GM21717 (cell line): Measurements from ENCODE around the gene ZSWIM4.

Source experiments
- ATAC-seq: cut with Tn5 transposase; IDR thresholded peaks from one replicate; pipeline ENCODE4 v1.9.1; 2021; ENCODE audit warnings: mild to moderate bottlenecking, moderate library complexity; ENCODE audit not compliant: unreplicated experiment

The ZSWIM4 gene

DNA sequence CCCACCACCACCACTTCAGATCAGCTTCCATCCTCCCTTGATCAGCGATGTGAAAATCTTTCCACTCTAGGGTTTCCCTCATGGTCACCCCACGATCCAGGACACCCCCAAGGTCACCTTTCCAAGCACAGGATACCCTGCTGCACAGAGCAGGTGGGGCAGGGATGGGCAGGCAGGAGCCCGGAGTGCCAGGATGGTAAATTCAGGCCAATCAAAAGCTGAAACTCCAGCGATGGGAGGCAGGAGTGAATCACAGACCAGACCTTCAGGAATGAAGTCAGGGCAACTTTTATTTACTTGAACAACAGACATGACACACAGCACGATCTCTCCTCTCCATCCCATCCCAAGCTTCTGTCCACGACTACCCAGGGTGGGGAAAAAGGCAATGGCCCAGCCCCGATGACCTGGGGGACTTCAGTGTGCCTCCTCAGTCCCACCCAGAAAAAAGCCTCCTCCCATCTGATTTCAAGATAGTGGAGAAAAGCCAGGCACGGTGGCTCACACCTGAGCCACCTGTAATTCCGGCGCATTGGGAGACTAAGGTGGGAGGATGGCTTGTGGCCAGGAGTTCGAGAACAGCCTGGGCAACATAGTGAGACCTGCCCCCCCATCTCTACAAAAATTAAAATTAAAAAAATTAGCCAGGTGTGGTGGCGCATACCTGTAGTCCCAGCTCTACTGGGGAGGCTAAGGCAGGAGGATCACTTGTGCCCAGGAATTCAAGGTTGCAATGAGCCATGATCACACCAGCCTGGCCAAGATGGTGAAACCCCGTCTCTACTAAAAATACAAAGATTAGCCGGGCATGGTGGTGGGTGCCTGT lies 39.2 kb downstream of the ZSWIM4 start:
- no peak for ATAC-seq

DNA sequence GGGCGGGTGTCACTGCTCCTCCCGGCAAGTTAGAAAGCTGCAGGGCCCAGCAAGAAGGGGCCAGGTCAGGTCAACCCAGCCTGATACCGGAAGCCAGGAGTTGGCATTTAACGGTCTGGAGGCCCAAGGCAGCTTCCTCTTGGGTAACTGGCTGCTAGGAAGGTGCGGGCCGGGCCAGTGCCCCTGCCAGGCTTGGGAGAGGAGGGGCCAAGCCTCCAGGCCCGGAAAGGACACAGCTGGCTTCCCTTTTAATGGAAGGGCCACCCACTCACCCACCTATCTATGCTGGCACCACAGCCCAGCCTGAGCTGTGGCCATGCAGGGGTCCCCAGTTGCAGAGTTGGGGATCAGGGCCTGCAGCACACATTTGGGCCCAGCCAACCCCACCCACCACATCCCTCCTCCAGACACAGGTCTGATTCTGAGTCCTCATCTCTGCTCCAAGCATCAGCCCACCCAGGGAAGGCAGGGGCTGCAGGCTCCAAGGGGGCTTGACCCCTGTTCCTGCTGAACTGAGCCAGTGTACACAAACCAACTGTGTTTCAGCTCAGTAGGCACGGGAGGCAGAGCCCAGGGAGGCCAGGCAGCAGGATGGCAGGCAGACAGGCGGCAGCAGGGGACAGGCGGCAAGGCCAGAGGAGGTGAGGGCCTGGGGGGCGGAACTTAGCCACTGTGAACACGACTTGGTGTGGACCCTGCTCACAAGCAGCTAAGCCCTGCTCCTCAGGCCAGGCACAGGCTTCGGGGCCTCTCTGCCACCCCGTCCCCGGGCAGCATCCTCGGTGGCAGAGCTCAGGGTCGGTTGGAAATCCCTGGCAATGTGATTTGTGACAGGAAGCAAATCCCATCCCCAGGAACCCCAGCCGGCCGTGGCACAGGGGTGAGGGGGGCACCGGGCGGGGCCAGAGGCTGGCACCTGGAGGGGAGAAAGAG lies 40.8 kb downstream of the ZSWIM4 start:
- no peak for ATAC-seq

- no peak for ATAC-seq
These were observed 43.3 kb downstream of the ZSWIM4 start for GRCh38 chr19:13838435-13839129.

DNA sequence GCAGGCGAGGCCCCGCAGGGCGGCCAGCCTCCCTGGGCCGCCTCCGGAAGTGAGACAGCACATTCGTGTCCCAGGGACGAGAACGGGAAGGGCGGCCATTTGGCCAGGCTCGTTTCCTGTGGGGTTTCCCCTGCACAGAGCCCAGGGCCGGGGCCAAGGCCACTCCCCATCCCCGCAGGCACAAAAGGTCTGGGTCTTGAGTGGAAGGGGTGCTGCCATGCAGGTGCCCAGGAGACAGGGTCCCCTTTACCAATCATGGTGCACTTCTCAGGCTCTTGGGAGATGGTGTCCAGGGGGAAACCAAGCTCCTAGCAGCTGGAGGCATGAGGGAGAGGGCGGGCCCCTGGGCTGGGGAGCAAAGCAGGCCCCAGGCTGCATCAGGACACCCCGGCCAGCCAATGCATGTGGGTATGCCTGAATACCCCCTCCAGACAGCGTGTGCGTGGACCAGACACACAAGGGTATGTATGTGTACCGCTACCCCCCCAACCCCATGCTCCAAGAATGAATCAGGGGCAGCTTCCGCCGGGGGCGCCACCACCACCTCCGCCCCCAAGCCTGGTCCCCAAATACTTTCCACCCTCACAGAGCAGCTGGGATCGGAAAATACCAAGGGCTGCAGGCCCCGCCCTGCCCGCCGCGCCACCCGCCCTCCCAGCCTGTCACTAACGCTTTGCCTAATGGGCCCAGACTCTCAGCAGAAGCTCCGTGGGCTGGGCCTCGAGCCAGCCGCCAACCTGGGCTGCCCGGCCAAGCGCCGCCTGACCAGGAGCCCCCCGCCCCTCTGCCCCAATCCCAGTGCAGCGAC lies 44.1 kb downstream of the ZSWIM4 start:
- ATAC-seq, result peak; percentile 27

GRCh38 chr19:13839938-13840304 lies 44.7 kb downstream of the ZSWIM4 start:
- ATAC-seq, result no peak

- ATAC-seq, result no peak
These were observed 45.3 kb downstream of the ZSWIM4 start for GRCh38 chr19:13840305-13841085.

- ATAC-seq, result no peak
These were observed 46.1 kb downstream of the ZSWIM4 start for GRCh38 chr19:13841086-13841961.

DNA sequence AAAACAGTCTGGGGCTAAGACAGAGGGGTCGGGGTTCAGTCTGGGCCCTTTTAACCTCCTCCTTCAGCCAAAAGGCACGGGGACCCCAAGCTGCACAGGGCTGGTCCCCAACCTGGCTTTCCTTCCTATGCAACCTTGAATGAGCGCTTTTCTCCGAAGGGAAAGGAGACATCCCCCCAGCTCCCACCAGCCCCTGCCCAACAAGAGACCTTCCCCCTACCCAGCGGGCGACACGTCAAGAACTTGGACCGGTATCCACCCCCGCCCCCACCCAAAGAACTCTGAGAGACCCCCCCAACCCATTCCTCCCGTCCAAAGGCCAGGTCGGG lies 46.7 kb downstream of the ZSWIM4 start:
- no peak for ATAC-seq

DNA sequence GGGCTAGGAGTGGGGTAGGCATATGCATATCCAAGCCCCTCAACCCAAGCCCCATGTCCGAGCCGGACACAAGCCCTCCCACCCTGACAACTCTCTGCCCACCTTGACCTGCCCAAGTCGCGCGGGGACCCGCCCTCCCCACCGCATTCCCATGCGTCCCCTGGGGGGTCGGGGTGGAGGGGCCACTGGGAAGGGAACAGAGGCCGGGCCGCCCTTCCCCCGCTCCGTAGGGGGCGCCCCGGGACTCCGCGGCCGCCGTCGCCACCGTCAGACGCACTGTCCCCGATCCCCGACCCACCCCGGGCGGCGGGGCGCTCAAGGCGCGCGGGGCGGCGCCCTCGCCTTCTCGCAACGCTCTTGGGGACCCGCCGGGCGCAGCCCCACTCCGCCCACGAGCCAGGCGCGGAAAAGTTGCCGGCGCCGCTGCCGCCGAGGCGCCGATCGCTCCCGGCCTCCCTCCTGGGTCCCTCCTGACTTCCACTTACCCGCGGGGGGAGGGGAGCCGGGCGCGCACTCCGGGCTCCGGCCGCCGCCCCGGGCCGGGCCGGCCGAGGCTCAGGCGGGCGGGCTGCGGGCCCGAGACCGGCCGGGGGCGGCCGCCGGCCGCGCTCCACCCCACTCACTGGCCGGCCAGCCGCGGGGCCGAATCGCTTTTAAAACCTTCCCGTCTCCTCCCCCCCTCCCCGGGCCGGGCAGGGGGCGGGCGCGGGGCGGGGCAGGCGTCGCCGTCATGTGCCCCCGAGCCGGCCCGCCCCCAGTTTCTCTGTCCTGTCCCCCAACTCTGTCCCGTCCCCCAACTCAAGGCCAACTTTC lies 47.3 kb downstream of the ZSWIM4 start:
- ATAC-seq, result no peak

DNA sequence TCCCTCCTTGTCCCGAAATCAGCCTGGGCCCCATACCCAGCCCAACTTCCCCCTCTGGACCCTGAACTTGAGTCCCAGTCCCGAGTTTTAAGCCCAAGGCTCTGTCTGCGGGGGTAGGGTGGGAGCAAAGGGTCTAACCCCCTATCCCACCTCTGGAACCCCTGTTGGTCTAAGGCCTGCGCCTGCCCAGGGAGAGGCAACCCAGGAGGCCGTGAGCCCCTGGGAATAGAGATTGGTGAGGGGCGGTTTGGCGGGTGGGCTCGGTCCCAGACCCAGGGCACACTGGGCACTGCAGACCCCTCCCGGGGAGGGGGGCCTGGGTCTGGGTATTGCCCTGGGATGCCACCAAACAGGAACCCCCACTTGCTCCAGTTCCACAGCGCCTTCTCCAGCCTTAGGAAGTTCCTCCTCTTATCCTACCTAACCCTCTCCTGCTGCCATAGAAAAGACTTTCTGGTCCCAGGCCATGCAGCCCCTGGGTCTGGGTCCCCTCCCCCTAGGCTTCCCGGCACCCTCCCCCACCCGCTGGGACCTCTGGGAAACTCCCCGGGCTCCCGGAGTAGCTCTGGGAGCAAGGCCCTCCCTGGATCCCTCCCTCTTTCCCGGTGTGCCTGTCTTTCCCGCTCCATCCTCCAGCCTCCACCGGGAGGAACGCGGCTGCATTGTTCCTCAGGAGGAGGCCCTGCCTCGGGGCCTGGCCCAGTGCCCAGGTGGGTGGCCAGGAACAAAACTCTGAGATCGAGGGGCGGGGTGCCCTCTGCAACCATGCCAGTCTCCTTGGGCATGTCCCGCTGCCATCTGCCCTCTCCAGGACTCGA lies 48.1 kb downstream of the ZSWIM4 start:
- ATAC-seq, result no peak

DNA sequence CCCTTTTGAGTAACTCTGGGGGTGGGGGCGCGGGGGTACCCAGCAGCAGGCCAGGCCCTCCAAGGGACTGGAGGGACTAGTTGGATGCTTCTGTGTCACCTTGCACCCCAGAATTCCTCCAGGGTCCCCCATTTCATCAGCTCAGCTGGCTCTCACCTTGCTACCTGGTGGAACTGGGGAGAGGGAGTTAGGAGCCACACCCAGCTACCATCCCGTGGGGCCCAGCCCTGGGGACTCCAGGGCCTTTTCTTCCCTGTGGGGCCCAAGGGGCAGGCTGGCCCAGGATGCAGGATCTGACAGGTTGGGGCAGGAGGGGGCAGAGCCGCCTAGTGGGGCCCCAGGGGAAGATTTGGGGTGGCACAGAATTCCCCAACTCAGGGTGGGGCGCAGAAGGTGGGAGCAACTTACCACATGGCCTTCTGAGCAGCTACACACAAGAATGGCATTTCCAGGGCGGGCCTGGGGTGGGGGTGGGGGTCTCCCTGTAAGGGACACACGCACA lies 48.9 kb downstream of the ZSWIM4 start:
- no peak for ATAC-seq

DNA sequence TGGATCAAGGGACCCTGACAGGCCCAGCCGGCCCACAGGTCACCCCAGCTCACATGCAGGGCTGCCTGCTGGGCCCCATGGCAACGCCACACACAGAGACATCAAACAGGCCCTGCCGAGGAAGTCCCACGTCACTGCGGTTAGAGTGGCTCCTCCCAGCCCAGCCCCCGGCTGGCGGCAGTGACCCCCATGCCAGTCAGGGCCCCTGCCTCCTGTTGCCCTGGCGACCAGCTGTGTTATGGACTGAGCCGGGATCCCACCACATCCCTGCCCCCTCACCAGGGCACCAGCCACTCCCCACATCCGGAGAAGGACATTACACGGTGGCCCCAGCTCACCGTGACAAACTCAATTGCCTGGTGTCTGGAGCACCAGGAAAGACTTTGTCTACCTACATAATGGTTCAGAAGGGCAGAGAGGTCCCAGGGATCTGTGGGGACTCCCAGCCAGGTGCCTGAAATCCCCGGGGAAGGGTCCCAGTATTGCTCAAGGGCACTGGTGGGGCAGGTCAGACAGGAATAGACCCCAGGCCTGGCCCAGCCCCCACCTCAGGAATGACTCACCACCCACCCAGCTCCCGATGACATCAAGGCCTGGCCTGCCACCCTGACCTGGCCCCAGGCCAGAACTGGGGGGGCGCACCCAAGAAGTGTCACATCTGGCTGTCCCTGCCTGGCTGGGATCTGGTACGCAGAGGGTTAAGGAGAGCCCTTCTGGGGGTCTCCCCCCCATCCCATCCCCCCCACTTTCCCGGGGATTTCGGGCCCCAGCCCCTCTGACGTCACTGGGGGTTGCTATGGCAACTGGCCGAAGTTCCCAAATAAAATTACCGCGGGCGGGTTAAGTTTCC lies 51.5 kb downstream of the ZSWIM4 start:
- peak; percentile 44 for ATAC-seq

GRCh38 chr19:13847407-13848339 lies 52.4 kb downstream of the ZSWIM4 start:
- ATAC-seq, result no peak

- ATAC-seq, result no peak
These were observed 53.1 kb downstream of the ZSWIM4 start for GRCh38 chr19:13848340-13848677.
